Keratinocyte (primary cell): Measurements from ENCODE around the gene FGB. TPM values are rescaled to one million over a fixed set of nuclear protein-coding genes. Genes with fewer than 3 reads are reported as not detected.

Experiments used
- DNase-seq: peaks from one replicate; pipeline ENCODE4 v3.0.0-alpha.2; 2011; ENCODE audit warnings: low read depth, missing footprints, low spot score
- FAIRE-seq: peaks from 2 replicates; lab custom pipeline; 2011; peaks lifted over from hg19 to GRCh38; lab: Jason Lieb, UNC
- H2AFZ ChIP-seq: 2 replicates; pipeline ENCODE4 v1.6.0; 2012; ENCODE audit warnings: low read length, control low read depth, inconsistent platforms; ENCODE audit not compliant: control insufficient read depth
- H3K27ac ChIP-seq: 2 replicates; pipeline ENCODE4 v1.5.1; 2011; ENCODE audit warnings: low read length; ENCODE audit not compliant: control insufficient read depth, insufficient read depth
- H3K27me3 ChIP-seq: 3 replicates; pipeline ENCODE4 v1.6.0; 2011; ENCODE audit warnings: low read length; ENCODE audit not compliant: control insufficient read depth, insufficient read depth; ENCODE audit errors: extremely low read depth
- H3K36me3 ChIP-seq, 2 experiments: 2 replicates in 1 of 2; 3 replicates in 1 of 2; pipeline ENCODE4 v1.5.1; 2011; ENCODE audit warnings: low read length in 2 of 2, mild to moderate bottlenecking in 1 of 2; ENCODE audit not compliant: control insufficient read depth in 2 of 2, insufficient read depth in 2 of 2; ENCODE audit errors: extremely low read depth in 1 of 2
- H3K4me1 ChIP-seq: 3 replicates; pipeline ENCODE4 v1.5.1; 2011; ENCODE audit warnings: low read length; ENCODE audit not compliant: control insufficient read depth, insufficient read depth; ENCODE audit errors: extremely low read depth
- H3K4me2 ChIP-seq: 3 replicates; pipeline ENCODE4 v1.6.0; 2011; ENCODE audit warnings: low read depth, low read length; ENCODE audit not compliant: control insufficient read depth, insufficient read depth; ENCODE audit errors: extremely low read depth
- H3K4me3 ChIP-seq, 3 experiments: fragments of 200-600 bp in 1 of 3; sonication (generic) in 1 of 3; 2 replicates in 2 of 3; 3 replicates in 1 of 3; pipeline ENCODE4 v1.5.1; 2011 to 2016; ENCODE audit warnings: low read length in 3 of 3, mild to moderate bottlenecking in 3 of 3, control low read depth in 2 of 3, inconsistent platforms in 1 of 3, low read depth in 1 of 3, mixed read lengths in 1 of 3, mixed run types in 1 of 3, moderate library complexity in 1 of 3; ENCODE audit not compliant: control insufficient read depth in 2 of 3, insufficient read depth in 2 of 3; ENCODE audit errors: extremely low read depth in 1 of 3
- H3K79me2 ChIP-seq: 2 replicates; pipeline ENCODE4 v1.6.0; 2012; ENCODE audit warnings: low read length; ENCODE audit not compliant: control insufficient read depth, insufficient read depth
- H3K9ac ChIP-seq: 3 replicates; pipeline ENCODE4 v1.6.0; 2011; ENCODE audit warnings: low read length; ENCODE audit not compliant: control insufficient read depth, insufficient read depth; ENCODE audit errors: extremely low read depth
- H3K9me1 ChIP-seq: 3 replicates; pipeline ENCODE4 v1.6.0; 2011; ENCODE audit warnings: low read length; ENCODE audit not compliant: control insufficient read depth, insufficient read depth; ENCODE audit errors: extremely low read depth
- H3K9me3 ChIP-seq: 2 replicates; pipeline ENCODE4 v1.5.1; 2012; ENCODE audit warnings: low read depth, low read length; ENCODE audit not compliant: control insufficient read depth
- H4K20me1 ChIP-seq: 3 replicates; pipeline ENCODE4 v1.6.0; 2011; ENCODE audit warnings: low read length; ENCODE audit not compliant: control insufficient read depth, insufficient read depth; ENCODE audit errors: extremely low read depth
- CTCF ChIP-seq, 3 experiments: IDR thresholded peaks in 1 of 3; conservative IDR thresholded peaks in 1 of 3; optimal IDR thresholded peaks in 1 of 3; 2 replicates in 2 of 3; 3 replicates in 1 of 3; pipeline versions ENCODE3 to v1.5.1; 2011; ENCODE audit warnings: low read length in 3 of 3, mild to moderate bottlenecking in 3 of 3, moderate library complexity in 2 of 3, control low read depth in 1 of 3, inconsistent platforms in 1 of 3; ENCODE audit not compliant: insufficient read depth in 2 of 3; ENCODE audit errors: extremely low read depth in 1 of 3
- EZH2 ChIP-seq: IDR thresholded peaks from one replicate; pipeline ENCODE4 v1.6.1; 2012; ENCODE audit warnings: inconsistent platforms, mild to moderate bottlenecking, low read length, moderate library complexity
- dilution Hi-C: fragments of 300-500 bp; cut with MboI; formaldehyde crosslinking; loops from one replicate; pipeline ENCODE4 v1.7.0; 2020; ENCODE audit warnings: low sequenced_read_pairs; ENCODE audit not compliant: extremely low pct_ligation_motif_present
- polyA plus RNA-seq, 5 experiments: library from polyadenylated mRNA; depleted of rRNA in 3 of 5; stranded (reverse) in 3 of 5; stranded (forward) in 1 of 5; unstranded in 1 of 5; fragments of >200 nt; gene quantifications; 1 replicate in 1 of 5; 2 replicates in 3 of 5; 3 replicates in 1 of 5; pipeline versions ENCODE4 v1.2.1 to v1.2.3, GENCODE V29; 2011 to 2012; ENCODE audit warnings: missing spikeins in 2 of 5, low read depth in 1 of 5, low replicate concordance in 1 of 5

The FGB gene
- polyA plus RNA-seq, 1 donor (not counting 4 experiments of a cell fraction or from before 2014, with no cell fraction given), result not detected

- no peak overlapping the region for H3K4me3 ChIP-seq
- dilution Hi-C loops, result no loop called here
- no peak for FAIRE-seq
- H4K20me1 ChIP-seq, result no peaks in the 10 kb centered on the region
- H3K27me3 ChIP-seq, result no peaks in the 10 kb centered on the region
- H3K79me2 ChIP-seq, result no peaks in the 10 kb centered on the region
- no peak overlapping the region for H3K27ac ChIP-seq
- H3K4me2 ChIP-seq, result no peak overlapping the region
- H3K9me1 ChIP-seq, result no peaks in the 10 kb centered on the region
- TF ChIP-seq CTCF (optimal IDR thresholded peaks at IDR 0.05 in 1 of 3, IDR thresholded peaks at IDR 0.05 in 1 of 3, conservative IDR thresholded peaks at IDR 0.05 in 1 of 3; ENCODE audit: extremely low read depth in 1 of 3, insufficient read depth in 2 of 3, low read length in 3 of 3) (no peak), EZH2 (no peak)
- H3K9me3 ChIP-seq, result no peaks in the 10 kb centered on the region
- peaks cover 3% of the 10 kb centered on the region for H3K4me1 ChIP-seq
- no peak overlapping the region for H3K9ac ChIP-seq
- no peaks in the 10 kb centered on the region for H3K36me3 ChIP-seq
- DNase-seq, result no peak
- H2AFZ ChIP-seq, result no peak overlapping the region
Observed at GRCh38 chr4:154574311-154574710, 11.5 kb downstream of the FGB start.

GRCh38 chr4:154577324-154577723 lies 14.5 kb downstream of the FGB start:
- no peak for TF ChIP-seq CTCF (optimal IDR thresholded peaks at IDR 0.05 in 1 of 3, IDR thresholded peaks at IDR 0.05 in 1 of 3, conservative IDR thresholded peaks at IDR 0.05 in 1 of 3; ENCODE audit: extremely low read depth in 1 of 3, insufficient read depth in 2 of 3, low read length in 3 of 3)
- TF ChIP-seq EZH2, result no peak
- Histone ChIP-seq H3K36me3 (no peaks in the 10 kb centered on the region), H3K27me3 (no peaks in the 10 kb centered on the region), H3K9me3 (no peaks in the 10 kb centered on the region), H3K4me2 (no peak overlapping the region), H3K27ac (no peak overlapping the region), H3K4me3 (no peak overlapping the region), H3K9me1 (no peaks in the 10 kb centered on the region), H3K9ac (no peak overlapping the region), H3K4me1 (peaks cover 3% of the 10 kb centered on the region), H4K20me1 (no peaks in the 10 kb centered on the region), H3K79me2 (no peaks in the 10 kb centered on the region), H2AFZ (no peak overlapping the region)
- dilution Hi-C loops, result no loop called here
- DNase-seq (no peak), FAIRE-seq (no peak)
